Endothelial cell of umbilical vein (primary cell): ENCODE data around the gene LDLRAD2. TPM values are rescaled to one million over a fixed set of nuclear protein-coding genes. Genes with fewer than 3 reads are reported as not detected.

Experiments
- BruUV-seq: library from RNA; stranded (reverse); fragments of 400-500 nt; replicated peaks from 2 replicates; lab custom pipeline; 2021; lab: Mats Ljungman, UMichigan
- CTCF ChIA-PET: fragments of 300-600, 350-600 bp; sonication (Branson Sonifier 250); formaldehyde crosslinking; loops from one replicate; lab custom pipeline; 2021; ENCODE audit warnings: antibody characterized with exemption, inconsistent platforms; lab: Charles Lee
- POLR2A ChIA-PET: fragments of 300-600, 350-600 bp; sonication (Branson Sonifier 250); formaldehyde crosslinking; loops from one replicate; lab custom pipeline; 2021; ENCODE audit warnings: antibody characterized with exemption, inconsistent platforms; lab: Charles Lee
- DNase-seq: peaks from one replicate; pipeline ENCODE4 v3.0.0-alpha.2; 2011; ENCODE audit warnings: low read depth, low spot score
- FAIRE-seq: peaks from 2 replicates; lab custom pipeline; 2011; peaks lifted over from hg19 to GRCh38; lab: Jason Lieb, UNC
- H2AFZ ChIP-seq: 2 replicates; pipeline ENCODE4 v1.6.0; 2012; ENCODE audit warnings: low read depth, low read length, control low read depth, inconsistent platforms
- H3K27ac ChIP-seq: 2 replicates; pipeline ENCODE4 v1.5.1; 2011; ENCODE audit warnings: low read depth, mild to moderate bottlenecking, control low read depth, low read length, moderate library complexity; ENCODE audit not compliant: insufficient read depth
- H3K27me3 ChIP-seq, 2 experiments: 2 replicates each; pipeline versions ENCODE4 v1.6.0 to v1.6.1; 2011; ENCODE audit warnings: low read length in 2 of 2, mixed read lengths in 1 of 2; ENCODE audit not compliant: control insufficient read depth in 2 of 2, insufficient read depth in 2 of 2
- H3K36me3 ChIP-seq, 2 experiments: 2 replicates in 1 of 2; 3 replicates in 1 of 2; pipeline ENCODE4 v1.5.1; 2011; ENCODE audit warnings: low read length in 2 of 2, mild to moderate bottlenecking in 1 of 2, moderate library complexity in 1 of 2; ENCODE audit not compliant: control insufficient read depth in 2 of 2, insufficient read depth in 2 of 2; ENCODE audit errors: extremely low read depth in 1 of 2
- H3K4me1 ChIP-seq: 3 replicates; pipeline ENCODE4 v1.5.1; 2011; ENCODE audit warnings: mild to moderate bottlenecking, low read length; ENCODE audit not compliant: control insufficient read depth, insufficient read depth; ENCODE audit errors: extremely low read depth
- H3K4me2 ChIP-seq: 2 replicates; pipeline ENCODE4 v1.6.1; 2011; ENCODE audit warnings: low read length, control low read depth, mixed read lengths; ENCODE audit not compliant: insufficient read depth
- H3K4me3 ChIP-seq, 3 experiments: fragments of 200-600 bp in 1 of 3; sonication (generic), shearing (Covaris generic) in 1 of 3; replicated peaks in 1 of 3; 2 replicates each; pipeline ENCODE4 v1.5.1; 2011 to 2016; ENCODE audit warnings: control low read depth in 3 of 3, low read length in 3 of 3, mild to moderate bottlenecking in 2 of 3, inconsistent platforms in 1 of 3, low read depth in 1 of 3, moderate library complexity in 1 of 3; ENCODE audit not compliant: insufficient read depth in 1 of 3
- H3K79me2 ChIP-seq: 2 replicates; pipeline ENCODE4 v1.6.0; 2012; ENCODE audit warnings: low read length, inconsistent platforms; ENCODE audit not compliant: control insufficient read depth, insufficient read depth
- H3K9ac ChIP-seq: replicated peaks from 2 replicates; pipeline ENCODE3; 2011; ENCODE audit warnings: low read length, control low read depth; ENCODE audit not compliant: insufficient read depth; ENCODE audit errors: extremely low read depth
- H3K9me1 ChIP-seq: replicated peaks from 3 replicates; pipeline ENCODE4 v1.6.0; 2011; ENCODE audit warnings: mild to moderate bottlenecking, low read length; ENCODE audit not compliant: control insufficient read depth, insufficient read depth; ENCODE audit errors: extremely low read depth
- H3K9me3 ChIP-seq: replicated peaks from 2 replicates; pipeline ENCODE4 v1.5.1; 2012; ENCODE audit warnings: low read length, inconsistent platforms; ENCODE audit not compliant: control insufficient read depth, insufficient read depth
- H4K20me1 ChIP-seq: replicated peaks from 2 replicates; pipeline ENCODE3; 2011; ENCODE audit warnings: mild to moderate bottlenecking, low read length; ENCODE audit not compliant: control insufficient read depth, insufficient read depth; ENCODE audit errors: extremely low read depth
- FOS ChIP-seq: IDR thresholded peaks from 2 replicates; pipeline ENCODE4 v1.6.1; 2011; ENCODE audit warnings: mild to moderate bottlenecking, low read length, moderate library complexity, borderline replicate concordance; ENCODE audit not compliant: insufficient read depth
- MYC ChIP-seq: IDR thresholded peaks from one replicate; pipeline ENCODE4 v1.6.1; 2011; ENCODE audit warnings: mild to moderate bottlenecking, low read depth, low read length
- POLR2A ChIP-seq: IDR thresholded peaks from 2 replicates; pipeline ENCODE4 v1.6.1; 2012; ENCODE audit warnings: low read depth, mild to moderate bottlenecking, control low read depth, low read length
- POLR2AphosphoS5 ChIP-seq: IDR thresholded peaks from 2 replicates; pipeline ENCODE4 v1.6.1; 2012; ENCODE audit warnings: low read depth, mild to moderate bottlenecking, control low read depth, low read length, moderate library complexity; ENCODE audit not compliant: insufficient read depth
- dilution Hi-C: fragments of 300-500 bp; cut with MboI; formaldehyde crosslinking; loops from one replicate; pipeline ENCODE4 v1.15.0; 2019; ENCODE audit warnings: low sequenced_read_pairs; ENCODE audit not compliant: extremely low pct_ligation_motif_present
- intact Hi-C: fragments of 100-400 bp; cut with micrococcal nuclease; formaldehyde crosslinking; loops from one replicate; pipeline ENCODE4 v1.10.0; 2022
- polyA plus RNA-seq, 4 experiments: library from polyadenylated mRNA; depleted of rRNA in 3 of 4; stranded (reverse) in 3 of 4; unstranded in 1 of 4; fragments of >200 nt; gene quantifications; 2 replicates each; pipeline versions ENCODE4 v1.2.1 to v1.2.3, GENCODE V29; 2011 to 2012; ENCODE audit warnings: missing spikeins in 1 of 4
- total RNA-seq: library from RNA; stranded (reverse); gene quantifications from 2 replicates; pipeline ENCODE4 v1.2.3, GENCODE V29; 2021
- TF ChIP-seq, protein P1 (sequence below): IDR thresholded peaks from 2 replicates; pipeline ENCODE4 v1.6.1; 2011; ENCODE audit not compliant: insufficient read depth, insufficient read length
- TF ChIP-seq, protein P2 (sequence below), 2 donors: IDR thresholded peaks; 1 replicate in 1 of 2; 2 replicates in 1 of 2; pipeline ENCODE4 v1.5.1; 2011; ENCODE audit warnings: low read length in 2 of 2, mild to moderate bottlenecking in 2 of 2, moderate library complexity in 2 of 2, control low read depth in 1 of 2, inconsistent platforms in 1 of 2, low read depth in 1 of 2; ENCODE audit not compliant: insufficient read depth in 1 of 2; ENCODE audit errors: extremely low read depth in 1 of 2

LDLRAD2 gene
- total and polyA plus RNA-seq, 2 donors (not counting 3 experiments of a cell fraction or from before 2014, with no cell fraction given): 0.44 TPM; not detected in 1

DNA sequence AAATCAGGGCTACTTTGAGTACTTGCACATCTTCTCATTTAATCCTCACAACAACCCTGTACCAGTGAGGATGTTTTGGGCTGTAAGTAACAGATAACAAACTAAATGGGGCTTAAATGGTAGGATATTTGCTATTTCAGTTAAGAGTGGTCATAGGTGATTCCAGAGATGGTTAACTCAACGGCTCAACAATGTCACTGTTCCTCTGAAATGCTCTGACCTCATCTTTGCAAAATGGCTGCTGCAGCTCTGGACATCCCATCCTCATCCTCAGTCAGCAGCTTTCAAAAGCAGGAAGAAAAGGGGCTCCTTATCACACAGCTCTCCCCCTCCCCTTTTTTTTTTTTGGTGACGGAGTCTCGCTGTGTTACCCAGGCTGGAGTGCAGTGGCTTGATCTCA is 1.5 kb downstream of the LDLRAD2 start:
- FAIRE-seq (no peak), DNase-seq (no peak)
- peaks cover 0 to 2% of the 10 kb centered on the region in 2 experiments for H3K36me3 ChIP-seq
- H2AFZ ChIP-seq: no peak overlapping the region
- H3K9ac ChIP-seq: no peak overlapping the region
- no peaks in the 10 kb centered on the region for H3K79me2 ChIP-seq
- dilution Hi-C loops (no loop called here), intact Hi-C loops (no loop called here)
- no peaks in the 10 kb centered on the region for H3K9me3 ChIP-seq
- BruUV-seq: no TSS peak
- no peaks in the 10 kb centered on the region for H4K20me1 ChIP-seq
- H3K9me1 ChIP-seq: no peaks in the 10 kb centered on the region
- H3K27ac ChIP-seq: no peak overlapping the region
- no peaks in the 10 kb centered on the region for H3K27me3 ChIP-seq
- no peak overlapping the region for H3K4me2 ChIP-seq
- H3K4me1 ChIP-seq: peaks cover 28% of the 10 kb centered on the region
- ChIA-PET POLR2A (no interaction called here), CTCF (no interaction called here)
- no peak overlapping the region for H3K4me3 ChIP-seq
- TF ChIP-seq FOS: no peak
- peak; percentile 33 for TF ChIP-seq POLR2A
- TF ChIP-seq POLR2AphosphoS5: peak; percentile 14

DNA sequence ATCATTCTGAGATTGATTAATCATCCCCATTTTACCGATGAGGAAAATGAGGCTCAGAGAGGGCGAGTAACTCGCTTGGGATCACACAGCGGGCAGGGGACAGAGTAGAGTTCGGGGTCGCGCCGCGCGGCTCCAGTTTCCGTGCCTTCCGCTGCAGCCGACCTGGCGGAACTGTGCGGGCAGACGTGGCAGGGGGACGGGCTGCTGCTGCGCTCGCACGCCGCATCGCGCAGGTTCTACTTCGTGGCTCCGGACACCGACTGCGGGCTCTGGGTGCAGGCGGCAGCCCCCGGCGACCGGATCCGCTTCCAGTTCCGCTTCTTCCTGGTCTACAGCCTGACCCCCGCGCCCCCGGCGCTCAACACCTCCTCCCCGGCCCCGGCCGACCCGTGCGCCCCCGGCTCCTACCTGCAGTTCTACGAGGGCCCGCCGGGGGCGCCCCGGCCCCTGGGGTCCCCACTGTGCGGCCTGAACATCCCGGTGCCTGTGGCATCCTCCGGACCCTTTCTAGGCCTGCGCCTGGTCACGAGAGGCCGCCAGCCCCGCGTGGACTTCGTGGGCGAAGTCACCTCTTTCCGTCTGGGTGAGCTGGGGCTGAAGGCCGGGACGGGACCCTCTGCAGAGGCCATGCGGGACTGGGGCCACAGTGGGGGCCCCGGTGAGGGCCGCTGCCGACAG is 2.3 kb downstream of the LDLRAD2 start:
- Histone ChIP-seq H3K27ac (no peak overlapping the region), H3K9me1 (no peaks in the 10 kb centered on the region), H3K36me3 (peaks cover 0 to 3% of the 10 kb centered on the region in 2 experiments), H3K4me3 (no peak overlapping the region), H3K79me2 (no peaks in the 10 kb centered on the region), H4K20me1 (no peaks in the 10 kb centered on the region), H3K4me1 (peaks cover 29% of the 10 kb centered on the region), H2AFZ (no peak overlapping the region), H3K9ac (no peak overlapping the region), H3K4me2 (no peak overlapping the region), H3K27me3 (no peaks in the 10 kb centered on the region), H3K9me3 (no peaks in the 10 kb centered on the region)
- ChIA-PET CTCF (no interaction called here), POLR2A (no interaction called here)
- intact Hi-C loops: loop anchor here (2.0 kb wide), 1 partner anchor 32 kb away; the partner anchor contains the start of gene USP48
- no peak for FAIRE-seq
- BruUV-seq: no TSS peak
- TF ChIP-seq, protein P1, sequence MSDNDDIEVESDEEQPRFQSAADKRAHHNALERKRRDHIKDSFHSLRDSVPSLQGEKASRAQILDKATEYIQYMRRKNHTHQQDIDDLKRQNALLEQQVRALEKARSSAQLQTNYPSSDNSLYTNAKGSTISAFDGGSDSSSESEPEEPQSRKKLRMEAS: no peak
- TF ChIP-seq, protein P2, sequence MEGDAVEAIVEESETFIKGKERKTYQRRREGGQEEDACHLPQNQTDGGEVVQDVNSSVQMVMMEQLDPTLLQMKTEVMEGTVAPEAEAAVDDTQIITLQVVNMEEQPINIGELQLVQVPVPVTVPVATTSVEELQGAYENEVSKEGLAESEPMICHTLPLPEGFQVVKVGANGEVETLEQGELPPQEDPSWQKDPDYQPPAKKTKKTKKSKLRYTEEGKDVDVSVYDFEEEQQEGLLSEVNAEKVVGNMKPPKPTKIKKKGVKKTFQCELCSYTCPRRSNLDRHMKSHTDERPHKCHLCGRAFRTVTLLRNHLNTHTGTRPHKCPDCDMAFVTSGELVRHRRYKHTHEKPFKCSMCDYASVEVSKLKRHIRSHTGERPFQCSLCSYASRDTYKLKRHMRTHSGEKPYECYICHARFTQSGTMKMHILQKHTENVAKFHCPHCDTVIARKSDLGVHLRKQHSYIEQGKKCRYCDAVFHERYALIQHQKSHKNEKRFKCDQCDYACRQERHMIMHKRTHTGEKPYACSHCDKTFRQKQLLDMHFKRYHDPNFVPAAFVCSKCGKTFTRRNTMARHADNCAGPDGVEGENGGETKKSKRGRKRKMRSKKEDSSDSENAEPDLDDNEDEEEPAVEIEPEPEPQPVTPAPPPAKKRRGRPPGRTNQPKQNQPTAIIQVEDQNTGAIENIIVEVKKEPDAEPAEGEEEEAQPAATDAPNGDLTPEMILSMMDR (IDR thresholded peaks at IDR 0.05; ENCODE audit: extremely low read depth in 1 of 2, insufficient read depth in 1 of 2, low read depth in 1 of 2, low read length in 2 of 2): peak; percentile 48 to 71
- no peak for TF ChIP-seq MYC
- no peak for TF ChIP-seq POLR2AphosphoS5
- DNase-seq: no peak
- dilution Hi-C loops: no loop called here
